Upper lobe of left lung (tissue), 6 donors: ENCODE measurements around the gene WNK2. TPM values are rescaled to one million over a fixed set of nuclear protein-coding genes. Genes with fewer than 3 reads are reported as not detected.

ENCODE experiments used
- ATAC-seq, 2 donors: fragments of 200-7000 bp; cut with Tn5 transposase; one replicate each; pipeline ENCODE4 v1.9.1; 2022; ENCODE audit warnings: mild to moderate bottlenecking in 2 of 2, moderate library complexity in 2 of 2; ENCODE audit not compliant: low FRiP score in 2 of 2
- DNase-seq, 2 donors: peaks; one replicate each; pipeline ENCODE4 v3.0.0-alpha.2; 2019 to 2020
- H3K27ac ChIP-seq, 4 donors: fragments of 200-600 bp; sonication (generic); one replicate each; pipeline ENCODE4 v1.5.1; 2016 to 2019
- H3K27me3 ChIP-seq, 4 donors: fragments of 200-600 bp; sonication (generic); one replicate each; pipeline ENCODE4 v1.5.1; 2017 to 2019
- H3K36me3 ChIP-seq, 4 donors: fragments of 200-600 bp; sonication (generic); one replicate each; pipeline ENCODE4 v1.5.1; 2016 to 2019
- H3K4me1 ChIP-seq, 4 donors: fragments of 200-600 bp; sonication (generic); one replicate each; pipeline ENCODE4 v1.5.1; 2018 to 2019
- H3K4me3 ChIP-seq, 4 donors: fragments of 200-600 bp; sonication (generic); one replicate each; pipeline ENCODE4 v1.5.1; 2017 to 2019; ENCODE audit warnings: mild to moderate bottlenecking in 2 of 4, moderate library complexity in 1 of 4
- H3K9me3 ChIP-seq, 4 donors: fragments of 200-600 bp; sonication (generic); one replicate each; pipeline ENCODE4 v1.5.1; 2018 to 2019
- EP300 ChIP-seq, 4 donors: sonication (generic); formaldehyde crosslinking; IDR thresholded peaks; one replicate each; pipeline ENCODE4 v1.5.1; 2017; ENCODE audit warnings: antibody characterized with exemption in 4 of 4, control low read depth in 2 of 4
- POLR2A ChIP-seq, 4 donors: fragments of 450-650 bp; IDR thresholded peaks; one replicate each; pipeline ENCODE4 v1.5.1; 2016 to 2017; ENCODE audit warnings: antibody characterized with exemption in 4 of 4, mild to moderate bottlenecking in 2 of 4
- POLR2AphosphoS5 ChIP-seq, 2 donors: sonication (generic); formaldehyde crosslinking; IDR thresholded peaks; one replicate each; pipeline ENCODE4 v1.5.1; 2017; ENCODE audit warnings: antibody characterized with exemption in 2 of 2
- WGBS, 2 donors: methylation state at CpG; one replicate each; pipeline ENCODE4 v1.1.5; 2017 to 2018; 5-methylcytosine and 5-hydroxymethylcytosine counted together
- total RNA-seq, 6 donors: library from RNA; depleted of rRNA in 4 of 6; stranded (reverse); fragments of >200 nt in 4 of 6; gene quantifications; one replicate each; pipeline versions ENCODE4 v1.1.0 to v1.2.1, GENCODE V29; 2016 to 2021
- TF ChIP-seq, protein P1 (sequence below), 6 experiments: fragments of 450-650 bp in 4 of 6; fragments of 200-600 bp in 2 of 6; sonication (generic) in 2 of 6; IDR thresholded peaks; one replicate each; pipeline ENCODE4 v1.5.1; 2016 to 2019; ENCODE audit warnings: antibody characterized with exemption in 6 of 6
- donor health status: DM: no; HTN: no; CAD: no; lungs with moderate emphysema.
- donor health status: DM: no; HTN: yes; CAD: no; lungs with severe emphysema.

Gene WNK2
- total RNA-seq, 6 donors from 2014 or later = 1.1 to 11.5 (median 7.3) TPM

GRCh38 chr9:93190656-93191353, 6.9 kb downstream of the WNK2 start:
- TF ChIP-seq, protein P1, sequence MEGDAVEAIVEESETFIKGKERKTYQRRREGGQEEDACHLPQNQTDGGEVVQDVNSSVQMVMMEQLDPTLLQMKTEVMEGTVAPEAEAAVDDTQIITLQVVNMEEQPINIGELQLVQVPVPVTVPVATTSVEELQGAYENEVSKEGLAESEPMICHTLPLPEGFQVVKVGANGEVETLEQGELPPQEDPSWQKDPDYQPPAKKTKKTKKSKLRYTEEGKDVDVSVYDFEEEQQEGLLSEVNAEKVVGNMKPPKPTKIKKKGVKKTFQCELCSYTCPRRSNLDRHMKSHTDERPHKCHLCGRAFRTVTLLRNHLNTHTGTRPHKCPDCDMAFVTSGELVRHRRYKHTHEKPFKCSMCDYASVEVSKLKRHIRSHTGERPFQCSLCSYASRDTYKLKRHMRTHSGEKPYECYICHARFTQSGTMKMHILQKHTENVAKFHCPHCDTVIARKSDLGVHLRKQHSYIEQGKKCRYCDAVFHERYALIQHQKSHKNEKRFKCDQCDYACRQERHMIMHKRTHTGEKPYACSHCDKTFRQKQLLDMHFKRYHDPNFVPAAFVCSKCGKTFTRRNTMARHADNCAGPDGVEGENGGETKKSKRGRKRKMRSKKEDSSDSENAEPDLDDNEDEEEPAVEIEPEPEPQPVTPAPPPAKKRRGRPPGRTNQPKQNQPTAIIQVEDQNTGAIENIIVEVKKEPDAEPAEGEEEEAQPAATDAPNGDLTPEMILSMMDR (IDR thresholded peaks at IDR 0.05) = no peak
- no peak for TF ChIP-seq POLR2A (IDR thresholded peaks at IDR 0.05)
- TF ChIP-seq EP300 (IDR thresholded peaks at IDR 0.05) = no peak
- WGBS, 2 donors = 91 to 94% methylated on average over 16 to 17 of the region's 17 CpGs
- H3K4me3 ChIP-seq = no peak overlapping the region
- H3K36me3 ChIP-seq = no peaks in the 10 kb centered on the region
- H3K9me3 ChIP-seq = no peaks in the 10 kb centered on the region
- H3K4me1 ChIP-seq = peaks cover 0 to 5% (median 2%) of the 10 kb centered on the region in 4 donors
- no peak overlapping the region for H3K27ac ChIP-seq
- ATAC-seq (no peak), DNase-seq (no peak)
- H3K27me3 ChIP-seq = no peaks in the 10 kb centered on the region

GRCh38 chr9:93191354-93191660, 7.4 kb downstream of the WNK2 start:
- Histone ChIP-seq H3K27me3 (no peaks in the 10 kb centered on the region), H3K9me3 (no peaks in the 10 kb centered on the region), H3K4me1 (peaks cover 0 to 5% (median 2%) of the 10 kb centered on the region in 4 donors), H3K27ac (no peak overlapping the region), H3K36me3 (no peaks in the 10 kb centered on the region), H3K4me3 (no peak overlapping the region)
- DNase-seq (no peak), ATAC-seq (no peak)
- TF ChIP-seq, protein P1 (IDR thresholded peaks at IDR 0.05) = no peak
- TF ChIP-seq POLR2A (IDR thresholded peaks at IDR 0.05) (no peak), POLR2AphosphoS5 (IDR thresholded peaks at IDR 0.05) (no peak)
- 92 to 96% methylated on average over 5 of the region's 5 CpGs for WGBS, 2 donors

DNA sequence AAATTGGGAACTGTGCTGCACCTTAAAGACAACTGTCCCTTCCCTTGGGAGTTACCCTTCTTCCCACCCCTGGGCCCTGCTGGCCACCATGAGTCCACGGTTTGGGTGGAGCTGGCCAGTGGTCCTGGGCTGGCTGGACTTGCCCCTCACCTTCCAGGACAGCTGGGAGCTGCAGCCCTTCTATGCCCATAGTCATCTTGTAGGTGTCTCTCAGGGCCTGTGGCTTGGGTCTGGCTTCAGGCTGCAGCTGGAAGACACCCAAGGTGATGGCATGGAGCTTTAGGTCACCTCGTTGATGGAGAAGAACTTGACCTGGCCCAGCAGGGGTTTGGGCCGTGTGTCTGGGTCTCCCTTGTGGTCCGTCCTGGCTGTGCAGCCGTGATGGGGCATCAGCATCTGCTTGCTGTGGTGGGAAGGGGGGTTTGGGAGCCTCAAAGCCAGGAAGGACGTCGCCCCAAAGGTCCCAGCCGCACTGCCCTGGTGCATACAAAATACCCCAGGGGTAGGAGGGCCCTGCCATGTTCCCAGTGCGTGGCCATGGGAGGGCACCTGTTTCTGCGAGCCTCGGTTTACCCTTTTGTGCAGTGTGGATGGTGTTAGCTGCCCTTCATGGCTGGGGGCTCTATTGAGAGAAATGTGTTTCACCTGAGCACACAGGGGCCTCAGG, 8.9 kb downstream of the WNK2 start:
- Histone ChIP-seq H3K27ac (no peak overlapping the region), H3K4me1 (peaks cover 0 to 5% (median 2%) of the 10 kb centered on the region in 4 donors), H3K9me3 (no peaks in the 10 kb centered on the region), H3K27me3 (no peaks in the 10 kb centered on the region), H3K36me3 (no peaks in the 10 kb centered on the region), H3K4me3 (no peak overlapping the region)
- no peak for DNase-seq
- no peak for ATAC-seq
- no peak for TF ChIP-seq EP300 (IDR thresholded peaks at IDR 0.05)
- TF ChIP-seq, protein P1 (IDR thresholded peaks at IDR 0.05) = no peak
- TF ChIP-seq POLR2A (IDR thresholded peaks at IDR 0.05) = no peak
- TF ChIP-seq POLR2AphosphoS5 (IDR thresholded peaks at IDR 0.05) = no peak
- WGBS, 2 donors = 90% methylated on average over 11 of the region's 11 CpGs; no CpG with 5 or more reads in 1 of the 2 donors

DNA sequence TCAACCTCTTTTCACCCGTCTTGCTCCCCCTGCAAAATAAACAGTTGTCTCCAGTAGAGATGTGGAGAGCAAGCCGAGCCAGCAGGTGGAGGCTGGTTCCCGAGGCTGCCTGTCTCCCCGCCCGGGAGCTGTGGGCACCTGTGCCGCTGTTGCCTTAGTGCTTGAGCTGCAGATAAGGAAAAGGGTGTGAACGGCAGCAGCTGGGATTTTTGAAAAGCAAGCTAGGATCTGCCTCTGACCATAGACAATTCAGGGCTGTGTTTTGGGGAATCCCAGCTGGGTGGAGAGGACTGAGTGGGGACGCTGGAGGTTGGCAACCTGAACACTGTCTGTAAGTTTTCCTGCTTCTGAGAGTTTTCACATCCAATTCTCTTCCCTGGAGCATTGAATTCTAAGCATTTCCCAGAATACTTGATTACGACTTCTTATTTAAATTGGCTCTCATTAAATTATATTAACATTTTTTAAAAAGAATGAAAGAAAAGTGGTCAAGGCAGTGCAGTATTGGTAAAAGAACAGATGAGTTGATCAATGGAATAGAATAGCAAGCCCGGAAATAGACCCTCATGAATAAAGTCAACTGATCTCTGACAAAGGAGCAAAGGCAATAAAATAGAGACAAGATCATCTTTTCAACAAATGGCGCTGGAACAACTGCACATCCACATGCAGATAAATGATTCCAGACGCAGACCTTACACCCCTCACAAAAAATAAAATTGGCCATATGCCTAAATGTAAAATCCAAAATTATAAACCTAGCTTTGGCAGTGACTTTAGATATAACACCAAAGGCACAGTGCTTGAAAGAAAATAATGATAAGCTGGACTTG, 9.7 kb downstream of the WNK2 start:
- DNase-seq (no peak), ATAC-seq (no peak)
- Histone ChIP-seq H3K9me3 (no peaks in the 10 kb centered on the region), H3K4me3 (no peak overlapping the region), H3K27me3 (no peaks in the 10 kb centered on the region), H3K27ac (no peak overlapping the region), H3K4me1 (peaks cover 0 to 5% (median 2%) of the 10 kb centered on the region in 4 donors), H3K36me3 (no peaks in the 10 kb centered on the region)
- TF ChIP-seq EP300 (IDR thresholded peaks at IDR 0.05) (no peak), POLR2A (IDR thresholded peaks at IDR 0.05) (no peak), POLR2AphosphoS5 (IDR thresholded peaks at IDR 0.05) (no peak)
- TF ChIP-seq, protein P1 (IDR thresholded peaks at IDR 0.05) = no peak
- WGBS, 2 donors = 68 to 76% methylated on average over 10 to 12 of the region's 12 CpGs
